GM13976 (cell line): ENCODE data around the gene PDXDC1.
"Not testable (repeated sequence)": the region's sequence is repeated elsewhere in the genome, so short reads cannot be mapped to it uniquely, and the experiment has no call there.

ENCODE experiments used
- DNase-seq: peaks from one replicate; pipeline ENCODE4 v3.0.0; 2012; ENCODE audit warnings: low spot score
- in situ Hi-C: fragments of 300-500 bp; cut with MboI; formaldehyde crosslinking; loops from one replicate; pipeline ENCODE4 v1.12.0; 2022; ENCODE audit warnings: low sequenced_read_pairs, mixed read lengths, inconsistent platforms; ENCODE audit not compliant: unreplicated experiment

Gene PDXDC1

GRCh38 chr16:15159671-15160070, 184.8 kb downstream of the PDXDC1 start:
- DNase-seq, in situ Hi-C loops: not testable (repeated sequence)

- DNase-seq, in situ Hi-C loops: not testable (repeated sequence)
These were observed 185.7 kb downstream of the PDXDC1 start for GRCh38 chr16:15160571-15160970.

GRCh38 chr16:15163055-15163454, 188.2 kb downstream of the PDXDC1 start:
- DNase-seq, in situ Hi-C loops: not testable (repeated sequence)

DNA sequence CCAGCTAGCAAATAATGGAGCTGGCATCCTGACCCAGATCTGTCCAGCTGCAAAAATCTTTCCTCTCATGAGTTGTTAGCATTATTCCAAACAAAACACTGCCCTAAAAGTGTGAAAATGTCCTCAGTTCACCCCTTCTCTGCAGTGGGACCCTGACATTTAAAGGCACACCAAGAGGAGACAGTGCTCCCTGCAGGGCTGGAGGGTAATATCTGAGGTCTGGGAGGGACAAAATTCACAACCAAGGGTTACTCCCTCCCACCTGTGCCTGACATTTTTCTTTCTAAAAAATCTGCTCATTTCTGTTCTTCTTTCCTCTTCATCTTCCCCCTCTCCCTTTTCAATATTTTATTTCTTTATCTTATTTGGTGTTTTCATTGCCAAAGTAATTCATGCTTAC, 191.4 kb downstream of the PDXDC1 start:
- DNase-seq, in situ Hi-C loops: not testable (repeated sequence)

DNA sequence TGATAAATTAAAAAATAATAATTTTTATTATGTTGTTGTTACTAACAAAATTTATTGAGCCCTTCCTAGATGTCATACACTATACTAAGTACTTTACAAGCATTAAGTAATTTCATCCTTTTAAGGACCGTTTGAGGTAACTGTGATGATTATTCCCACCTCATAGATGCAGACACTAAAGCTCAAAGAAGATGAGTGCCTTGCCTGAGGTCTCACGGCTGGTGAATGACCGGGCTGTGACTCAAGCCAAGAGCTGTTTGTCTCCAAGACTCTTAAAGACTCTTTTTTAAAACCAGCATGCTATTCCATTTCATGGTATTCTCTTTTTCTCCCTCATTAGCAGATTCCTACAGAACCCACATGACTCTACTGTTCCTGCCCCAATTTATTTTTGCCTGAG, 193.5 kb downstream of the PDXDC1 start:
- DNase-seq, in situ Hi-C loops: not testable (repeated sequence)

DNA sequence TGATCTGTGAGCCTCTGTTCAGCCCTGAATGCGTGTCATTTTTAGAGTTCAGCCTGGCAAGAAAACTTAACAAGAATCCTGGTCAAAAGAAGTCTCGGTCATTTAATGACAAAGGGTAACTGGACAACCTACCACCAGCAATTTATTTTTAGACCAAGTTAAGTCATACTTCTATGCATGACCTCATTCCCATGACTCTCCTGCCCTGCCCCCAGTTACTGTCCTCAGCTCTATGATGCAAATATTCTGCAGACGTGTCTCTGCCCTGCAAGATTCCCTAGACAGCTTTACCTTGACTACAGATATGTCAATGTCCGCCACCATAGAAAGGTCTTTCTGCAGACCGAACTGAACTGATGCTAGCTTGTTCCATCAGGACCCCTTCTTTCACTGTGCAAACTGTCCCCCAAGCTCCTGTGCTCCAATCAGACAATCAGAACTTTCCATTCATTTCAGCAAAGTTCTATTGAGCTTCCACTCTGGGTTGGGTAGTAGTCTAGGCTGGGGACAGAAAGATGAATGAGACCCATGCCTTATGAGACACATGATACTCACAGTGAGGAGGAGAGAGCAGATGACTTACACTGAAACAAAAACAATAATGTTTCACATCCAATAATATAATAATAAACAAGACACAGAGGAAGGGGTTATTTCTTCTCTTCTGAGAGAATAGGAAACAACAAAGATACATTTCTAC, 194.3 kb downstream of the PDXDC1 start:
- DNase-seq, in situ Hi-C loops: not testable (repeated sequence)

- in situ Hi-C loops, DNase-seq: not testable (repeated sequence)
These were observed 205.1 kb downstream of the PDXDC1 start for GRCh38 chr16:15179909-15180308.

GRCh38 chr16:15180946-15181345, 206.1 kb downstream of the PDXDC1 start:
- in situ Hi-C loops, DNase-seq: not testable (repeated sequence)

DNA sequence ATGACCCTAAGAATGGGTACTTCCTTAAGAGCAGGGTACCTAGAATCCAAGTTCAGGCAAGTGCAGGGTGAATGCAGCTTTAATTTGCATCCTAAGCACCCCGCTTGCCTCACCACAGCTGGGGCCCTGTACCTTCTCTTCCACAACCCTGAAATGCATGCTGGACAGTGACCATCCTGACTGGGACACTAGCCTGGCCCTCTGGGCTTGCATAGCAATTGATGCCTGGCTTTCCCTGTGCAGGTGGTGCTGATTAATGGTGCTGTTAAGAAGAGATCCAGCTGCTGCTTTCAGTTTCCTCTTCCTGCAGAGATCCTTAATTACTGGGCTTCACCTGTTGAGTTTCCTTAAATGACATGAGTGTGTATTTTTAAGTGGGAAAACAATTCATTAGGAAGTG, 209.2 kb downstream of the PDXDC1 start:
- not testable (repeated sequence) for DNase-seq

More for the DNA sequence above, 209.2 kb downstream of the PDXDC1 start:
- in situ Hi-C loops, result not testable (repeated sequence)
